ENCODE results near the gene TECTA.
"Not testable (repeated sequence)": the region's sequence is repeated elsewhere in the genome, so short reads cannot be mapped to it uniquely, and the experiment has no call there.

Gene TECTA

DNA sequence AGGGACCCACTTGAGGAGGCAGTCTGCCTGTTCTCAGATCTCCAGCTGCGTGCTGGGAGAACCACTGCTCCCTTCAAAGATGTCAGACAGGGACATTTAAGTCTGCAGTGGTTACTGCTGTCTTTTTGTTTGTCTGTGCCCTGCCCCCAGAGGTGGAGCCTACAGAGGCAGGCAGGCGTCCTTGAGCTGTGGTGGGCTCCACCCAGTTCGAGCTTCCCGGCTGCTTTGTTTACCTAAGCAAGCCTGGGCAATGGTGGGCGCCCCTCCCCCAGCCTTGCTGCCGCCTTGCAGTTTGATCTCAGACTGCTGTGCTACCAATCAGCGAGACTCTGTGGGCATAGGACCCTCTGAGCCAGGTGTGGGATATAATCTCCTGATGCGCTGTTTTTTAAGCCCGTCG, 76.6 kb downstream of the TECTA start:
- not testable (repeated sequence) for DNase-seq (ENCODE audit: low read depth)

DNA sequence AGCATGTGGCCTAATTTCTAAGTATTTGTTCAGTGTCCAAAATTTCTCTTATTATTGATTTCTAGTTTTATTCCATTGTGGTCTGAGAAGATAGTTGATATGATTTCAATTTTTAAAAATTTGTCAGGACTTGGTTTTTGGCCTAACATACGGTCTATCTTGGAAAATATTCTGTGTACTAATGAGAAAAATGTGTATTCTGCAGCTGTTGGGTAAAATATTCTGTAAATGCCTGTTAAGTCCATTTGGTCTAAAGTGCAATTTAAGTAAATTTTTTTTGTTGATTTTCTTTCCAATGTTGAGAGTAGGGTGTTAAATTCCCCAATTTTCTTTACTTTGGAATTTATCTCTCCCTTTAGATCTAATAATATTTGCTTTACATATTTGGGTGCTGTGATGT, 78.3 kb downstream of the TECTA start:
- no peak for DNase-seq (ENCODE audit: low read depth)

DNA sequence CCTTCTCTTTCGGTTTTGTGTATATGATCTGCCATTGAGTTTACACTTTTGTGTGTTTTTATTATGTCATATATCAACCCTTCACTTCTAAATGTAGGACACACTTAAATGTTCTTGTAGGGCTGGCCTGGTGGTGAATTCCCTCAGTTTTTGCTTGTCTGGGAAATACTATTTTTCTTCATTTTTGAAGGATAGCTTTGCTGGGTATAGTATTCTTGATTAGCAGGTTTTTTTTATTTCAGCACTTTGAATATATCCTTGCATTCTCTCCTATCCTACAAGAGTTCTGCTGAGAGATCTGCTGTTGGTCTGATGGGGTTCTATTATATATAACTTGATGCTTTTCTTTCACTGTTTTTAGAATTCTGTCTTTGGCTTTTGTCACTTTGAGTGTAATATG, 79.1 kb downstream of the TECTA start:
- no peak for DNase-seq (ENCODE audit: low read depth)

DNA sequence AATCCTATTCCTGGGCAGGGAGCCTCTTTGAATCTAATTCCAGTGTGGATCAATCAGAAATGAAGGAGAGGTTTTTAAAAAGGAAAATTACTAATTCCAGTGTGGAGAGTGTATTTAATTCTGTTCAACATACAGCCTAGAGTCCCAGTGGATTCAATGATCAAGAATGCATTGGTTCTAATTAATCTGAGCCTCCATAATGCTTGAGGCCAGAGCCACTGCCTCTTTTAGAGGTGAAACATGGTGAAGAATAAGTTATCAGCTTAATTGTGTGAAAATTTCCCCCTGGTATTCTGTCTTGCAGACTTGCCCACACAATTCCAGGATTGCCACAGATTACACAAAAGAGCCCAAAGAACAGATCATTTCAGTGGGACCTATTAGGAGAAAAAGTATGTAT, 87.7 kb downstream of the TECTA start:
- no peak for DNase-seq (ENCODE audit: low read depth)

DNA sequence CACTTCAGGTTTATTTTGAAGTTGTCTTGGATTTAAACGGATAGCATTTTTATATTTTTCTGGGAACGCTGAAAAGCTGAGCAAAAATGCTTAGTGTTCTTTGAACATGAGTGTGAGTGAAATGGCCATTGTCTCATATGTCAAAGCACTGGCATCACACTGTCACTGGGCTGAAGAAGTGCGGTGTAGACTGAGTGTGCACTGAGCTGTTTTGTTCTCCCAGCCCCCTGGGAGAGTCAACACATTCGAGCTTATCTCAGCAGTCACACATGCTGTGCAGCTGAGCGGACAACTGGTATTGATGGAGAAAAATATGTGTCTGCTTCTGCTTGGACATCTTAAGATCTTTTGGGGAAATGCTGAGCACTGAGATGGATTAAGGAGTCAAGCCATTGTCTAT, 90.8 kb downstream of the TECTA start:
- no peak for DNase-seq (ENCODE audit: low read depth)

DNA sequence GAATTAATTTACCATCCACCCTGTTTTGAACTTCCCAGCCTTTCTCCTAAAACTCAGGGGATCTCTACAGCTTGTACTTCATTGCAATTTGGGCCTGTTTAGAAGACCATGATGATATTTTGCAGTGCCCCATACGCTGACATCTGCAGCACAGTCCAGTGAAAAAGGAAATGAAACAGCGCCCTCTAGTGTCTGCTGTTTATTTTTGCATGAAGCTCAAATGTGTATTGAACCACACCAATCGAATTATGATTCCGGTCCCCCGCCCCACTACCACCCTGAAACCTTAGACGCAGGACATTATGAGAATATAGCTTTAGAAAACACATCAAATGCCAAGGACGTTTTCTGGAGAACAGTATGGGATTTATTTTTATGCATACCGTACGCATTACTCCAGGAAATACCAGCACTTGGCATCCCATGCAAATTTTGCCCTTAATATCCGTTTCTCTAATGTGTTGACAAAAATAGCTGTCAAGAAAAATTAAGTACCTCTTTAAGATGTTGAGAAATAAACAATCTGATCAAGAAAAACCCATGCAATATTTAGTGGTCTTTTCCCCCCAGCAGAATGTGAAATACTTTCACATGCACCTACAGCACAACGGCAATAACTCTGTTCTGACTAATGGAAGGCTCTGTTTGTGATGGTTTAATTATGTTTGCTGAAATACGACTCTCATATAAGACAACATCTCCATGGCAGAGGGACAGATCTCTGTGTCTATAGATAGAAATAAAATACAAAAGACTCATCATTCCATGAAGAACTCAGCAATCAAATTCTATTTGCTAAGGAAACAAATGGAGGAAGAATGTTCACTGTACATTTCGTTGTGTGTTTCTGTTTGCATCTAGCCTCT, 93.9 kb downstream of the TECTA start:
- peak; percentile 65 for DNase-seq (ENCODE audit: low read depth)

DNA sequence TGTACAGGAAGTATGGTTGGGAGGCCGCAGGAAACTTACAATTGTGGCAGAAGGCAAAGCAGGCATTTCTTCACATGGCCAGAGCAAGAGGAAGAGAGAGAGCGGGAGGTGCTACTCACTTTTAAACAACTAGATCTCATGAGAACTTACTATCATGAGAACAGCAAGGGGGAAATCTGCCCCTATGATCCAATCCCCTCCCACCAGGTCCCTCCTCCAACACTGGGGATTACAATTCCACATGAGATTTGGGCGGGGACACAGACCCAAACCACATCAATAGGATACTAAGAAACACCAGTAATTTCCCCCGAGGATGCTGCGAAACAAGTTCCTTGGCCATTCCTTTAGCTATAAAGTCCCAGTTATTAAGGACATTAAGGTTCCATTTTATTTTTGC, 97.4 kb downstream of the TECTA start:
- DNase-seq (ENCODE audit: low read depth), result no peak

DNA sequence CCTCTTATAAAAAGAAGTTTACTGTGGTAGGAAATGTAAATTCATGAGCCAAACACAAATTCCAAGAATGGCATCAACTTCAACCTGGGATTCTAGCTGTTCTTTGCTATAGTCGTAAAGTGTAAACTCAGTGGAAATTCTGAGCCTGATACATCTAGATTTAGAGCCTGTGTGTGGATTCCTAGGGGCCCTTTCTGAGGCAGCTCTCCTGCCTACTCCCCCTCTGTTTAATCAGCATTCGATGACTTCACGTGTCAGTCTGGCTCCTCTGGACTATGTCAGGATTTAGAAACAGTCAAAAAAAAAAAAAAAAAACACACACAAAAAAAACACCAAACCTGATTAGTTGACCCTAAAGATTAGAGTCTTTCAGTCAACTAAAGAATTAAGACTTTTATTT, 98.5 kb downstream of the TECTA start:
- DNase-seq (ENCODE audit: low read depth), result no peak

DNA sequence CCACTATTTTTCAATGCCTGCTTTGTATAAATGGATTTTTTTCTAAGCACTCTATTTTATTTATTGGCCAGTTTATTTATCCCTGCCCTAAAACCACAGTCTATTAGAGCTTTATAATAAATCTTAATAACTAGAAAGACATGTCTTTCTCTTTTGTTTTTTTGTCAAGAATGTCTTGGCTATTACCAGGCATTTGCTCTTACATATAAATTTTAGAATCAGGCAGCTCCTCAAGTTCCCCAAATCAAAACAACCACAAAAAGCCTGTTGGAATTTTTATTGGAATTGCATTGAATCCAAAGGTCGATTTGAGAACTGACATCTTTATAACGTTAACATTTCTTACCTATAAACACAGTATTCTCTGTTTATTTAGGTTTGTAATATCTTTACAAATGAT, 105.8 kb downstream of the TECTA start:
- no peak for DNase-seq (ENCODE audit: low read depth)

DNA sequence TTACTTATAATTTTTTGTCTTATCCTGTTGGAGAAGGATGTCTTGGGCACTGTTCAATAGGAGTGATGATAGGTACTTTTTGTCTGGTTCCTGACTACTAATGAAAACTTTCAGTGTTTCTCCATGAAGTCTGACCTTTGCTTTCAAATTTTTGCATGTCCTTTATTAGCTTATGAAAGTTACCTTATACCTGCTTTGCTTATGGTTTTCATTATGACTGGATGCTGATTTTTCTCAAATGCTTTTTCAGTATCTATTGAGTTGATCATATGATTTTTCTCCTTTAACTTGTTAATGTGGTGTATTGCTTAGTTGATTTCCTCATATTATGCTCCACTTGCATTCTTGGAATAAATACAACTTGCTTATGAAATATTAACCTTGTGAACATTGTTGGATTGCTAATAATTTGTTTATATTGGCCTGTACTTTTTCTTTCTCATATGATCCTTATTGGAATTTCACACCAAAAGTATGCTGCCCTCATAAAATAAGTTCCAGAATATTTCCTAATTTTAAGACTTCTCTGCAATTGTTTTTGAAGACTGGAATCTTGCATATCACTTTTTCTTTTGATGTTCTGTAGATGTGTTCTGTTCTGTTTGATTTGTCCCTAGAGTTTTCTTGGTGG, 106.6 kb downstream of the TECTA start:
- no peak for DNase-seq (ENCODE audit: low read depth)

DNA sequence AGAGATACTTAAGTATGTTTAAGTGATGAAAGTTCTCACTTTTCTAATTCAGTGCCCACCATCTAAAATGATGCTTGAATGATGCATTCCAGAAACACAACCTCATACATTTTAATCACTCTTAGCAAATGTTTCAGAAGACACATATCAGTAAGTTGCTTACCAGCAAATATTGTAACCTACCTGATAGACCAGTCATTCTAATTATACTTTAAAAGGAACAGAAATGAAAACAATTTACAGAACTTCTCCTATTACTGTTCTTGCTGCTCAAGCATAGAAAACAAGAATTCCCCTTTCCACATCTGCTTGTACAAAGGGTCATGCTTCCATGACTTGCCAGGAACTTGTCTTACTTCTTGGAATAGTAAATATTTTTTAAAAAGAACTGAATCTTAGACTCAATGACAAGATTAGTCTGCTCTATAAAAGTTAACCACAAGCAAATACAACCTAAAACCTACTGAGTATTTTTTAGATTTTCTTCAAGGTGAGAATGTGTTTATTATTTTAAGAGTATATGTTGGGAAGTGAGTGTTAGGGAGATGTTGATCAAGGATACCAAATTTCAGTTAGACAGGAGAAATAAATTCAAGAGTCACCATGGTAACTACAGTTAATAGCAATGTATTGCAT, 109.5 kb downstream of the TECTA start:
- no peak for DNase-seq (ENCODE audit: low read depth)

DNA sequence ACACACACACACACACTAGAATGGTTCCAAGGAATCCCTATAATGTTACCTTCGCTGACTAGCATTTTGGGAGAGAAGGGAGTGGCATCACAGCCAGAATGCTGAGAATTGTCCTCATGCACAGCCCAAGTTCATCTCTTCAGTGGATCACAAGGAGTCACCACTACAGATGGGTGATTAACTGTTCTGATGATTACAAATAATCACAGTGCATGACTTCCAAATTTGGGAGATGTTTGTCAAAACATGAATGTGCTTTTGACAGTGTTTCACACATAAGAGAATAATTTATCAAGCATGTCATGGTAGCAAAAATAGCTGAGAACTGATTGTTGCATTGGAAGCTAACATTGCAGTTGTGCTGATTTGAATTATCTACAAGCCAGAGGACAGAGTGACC, 110.6 kb downstream of the TECTA start:
- DNase-seq (ENCODE audit: low read depth), result no peak

DNA sequence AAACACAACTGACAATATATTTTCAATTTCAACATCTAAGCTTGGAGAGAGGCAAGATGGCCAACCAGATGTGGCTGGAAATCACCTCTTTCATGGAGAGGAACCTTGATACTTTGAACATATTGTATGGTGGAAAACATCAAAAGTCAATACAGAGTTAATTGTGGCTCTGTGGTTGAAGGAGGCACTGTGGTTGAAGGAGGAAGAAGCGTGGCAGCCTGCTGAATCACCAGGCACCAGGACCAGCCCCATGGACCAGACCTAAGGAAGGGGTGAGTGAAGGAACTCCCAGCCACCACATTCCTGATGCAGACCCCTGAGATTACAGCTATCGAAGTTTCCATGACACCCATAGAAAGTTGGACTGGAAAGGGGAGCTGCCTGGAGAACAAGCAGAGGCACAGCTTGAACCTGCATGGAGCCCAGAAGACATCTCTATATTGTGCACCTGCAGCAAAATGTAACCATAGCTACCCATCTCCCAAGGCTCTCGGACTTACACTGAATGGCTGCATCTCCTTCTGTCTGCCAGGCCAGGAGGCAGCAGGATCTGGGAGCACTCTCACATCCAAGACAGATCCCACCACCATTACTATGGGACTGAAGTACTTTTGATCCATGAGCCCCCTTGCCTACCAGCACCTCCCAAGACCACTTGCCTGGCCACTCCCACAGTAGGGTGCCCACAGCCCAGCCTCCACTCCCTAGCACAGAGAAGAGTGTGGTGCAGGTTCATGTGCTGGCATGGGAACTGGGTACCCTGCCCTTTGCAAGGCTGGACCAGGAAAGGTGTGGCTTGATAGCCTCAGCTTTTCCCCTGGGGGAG, 111.7 kb downstream of the TECTA start:
- DNase-seq (ENCODE audit: low read depth), result no peak

DNA sequence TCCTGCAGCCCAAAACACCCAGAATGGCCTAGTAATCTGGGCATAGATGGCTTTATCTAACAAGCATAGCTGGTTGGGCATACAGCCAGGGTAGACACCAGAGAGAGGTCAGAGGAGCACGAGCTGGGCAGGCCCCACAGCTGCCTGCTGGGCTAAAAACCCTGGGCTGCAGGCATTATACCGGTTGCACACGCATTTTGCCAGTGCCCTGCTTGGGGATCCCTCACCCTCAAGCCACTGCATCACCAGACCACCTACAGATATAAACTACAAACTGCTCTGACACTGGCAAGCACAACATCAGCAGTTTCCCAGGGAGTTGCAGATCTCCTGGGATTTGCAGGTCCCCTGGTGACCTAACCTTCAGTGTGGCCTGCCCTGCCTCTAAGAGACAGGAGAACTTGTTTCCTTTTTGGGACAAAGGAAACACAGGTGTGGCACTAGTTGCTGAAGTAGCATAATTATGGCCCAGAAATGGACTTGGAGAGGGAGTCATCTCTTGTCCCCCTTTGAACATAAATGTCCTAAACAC, 112.4 kb downstream of the TECTA start:
- no peak for DNase-seq (ENCODE audit: low read depth)

DNA sequence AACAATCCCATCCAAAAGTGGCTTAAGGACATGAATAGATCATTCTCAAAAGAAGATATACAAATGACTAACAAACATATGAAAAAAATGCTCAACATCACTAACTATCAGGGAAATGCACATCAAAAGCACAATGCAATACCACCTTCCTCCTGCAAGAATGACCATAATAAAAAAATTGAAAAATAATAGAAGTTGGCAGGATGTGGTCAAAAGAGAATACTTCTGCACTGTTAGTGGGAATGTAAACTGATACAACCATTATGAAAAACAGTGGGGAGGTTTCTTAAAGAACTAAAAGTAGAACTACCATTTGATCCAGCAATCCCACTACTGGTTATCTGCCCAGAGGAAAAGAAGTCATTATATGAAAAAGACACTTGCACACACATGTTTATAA, 113.8 kb downstream of the TECTA start:
- DNase-seq (ENCODE audit: low read depth), result no peak

DNA sequence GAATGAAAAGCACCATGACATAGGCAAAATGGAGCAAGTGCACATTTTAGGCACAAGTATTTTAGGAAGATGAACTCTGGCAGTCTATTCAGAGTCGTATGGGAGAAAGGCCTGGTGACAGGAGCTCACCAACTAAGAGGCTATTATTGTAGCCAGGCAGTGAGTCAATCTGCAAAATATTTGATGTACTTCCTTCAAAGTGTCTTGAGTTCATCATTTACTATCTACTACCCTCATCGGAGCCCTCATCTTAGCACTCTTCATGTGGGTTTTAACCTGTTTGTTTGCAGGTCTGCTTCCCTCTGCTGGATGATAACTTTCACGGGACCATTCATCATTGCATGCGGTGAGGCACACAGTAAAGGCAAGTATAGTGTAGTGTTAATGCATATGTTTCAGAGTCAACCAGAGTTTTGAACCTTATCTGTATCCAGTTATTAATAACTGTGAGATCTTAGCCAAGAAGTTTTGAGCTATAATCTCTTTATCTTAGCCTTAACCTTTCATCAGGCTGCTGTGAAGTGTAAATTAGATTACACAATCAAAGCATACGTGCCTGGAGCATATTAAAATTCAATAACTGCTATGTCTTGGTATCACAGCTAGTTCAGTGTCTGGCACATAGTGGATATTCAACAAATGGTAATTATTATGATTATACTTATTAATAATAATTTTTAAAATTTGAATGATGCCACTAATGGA, 120.6 kb downstream of the TECTA start:
- no peak for DNase-seq (ENCODE audit: low read depth)

DNA sequence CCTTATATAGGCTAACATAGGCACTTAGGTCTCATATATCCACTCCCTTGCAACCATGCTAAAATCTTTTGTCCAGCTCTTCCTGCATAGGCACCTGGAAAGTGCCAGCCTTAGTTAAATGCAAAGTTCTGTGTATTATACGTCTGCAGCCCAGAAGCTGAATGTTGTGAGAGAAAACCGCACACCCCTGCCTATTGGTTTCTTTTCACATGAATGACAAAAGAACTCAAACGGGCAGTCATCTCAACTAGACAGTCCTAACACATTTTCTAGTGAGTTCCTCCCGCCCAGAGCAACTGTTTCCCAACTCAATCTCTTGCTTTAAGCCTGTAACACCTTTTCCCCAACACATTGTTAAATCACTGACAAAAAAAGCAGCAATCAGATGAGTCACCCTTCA, 122.1 kb downstream of the TECTA start:
- DNase-seq (ENCODE audit: low read depth), result no peak

DNA sequence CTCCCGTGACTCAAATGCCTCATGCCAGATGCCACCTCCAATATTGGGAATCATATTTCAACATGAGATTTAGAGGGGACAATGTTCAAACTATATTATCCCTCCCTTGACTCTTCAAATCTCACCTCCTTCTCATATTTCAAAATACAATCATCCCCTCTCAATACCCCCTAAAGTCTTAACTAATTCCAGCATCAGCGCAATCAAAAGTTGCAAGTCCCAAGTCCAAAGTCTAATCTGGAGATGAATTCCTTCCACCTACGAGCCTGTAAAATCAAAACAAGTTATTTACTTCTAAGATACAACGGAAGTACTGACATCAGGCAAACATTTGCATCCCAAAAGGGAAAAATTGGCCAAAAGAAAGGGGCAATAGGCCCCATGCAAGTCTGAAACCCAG, 124.3 kb downstream of the TECTA start:
- no peak for DNase-seq (ENCODE audit: low read depth)

DNA sequence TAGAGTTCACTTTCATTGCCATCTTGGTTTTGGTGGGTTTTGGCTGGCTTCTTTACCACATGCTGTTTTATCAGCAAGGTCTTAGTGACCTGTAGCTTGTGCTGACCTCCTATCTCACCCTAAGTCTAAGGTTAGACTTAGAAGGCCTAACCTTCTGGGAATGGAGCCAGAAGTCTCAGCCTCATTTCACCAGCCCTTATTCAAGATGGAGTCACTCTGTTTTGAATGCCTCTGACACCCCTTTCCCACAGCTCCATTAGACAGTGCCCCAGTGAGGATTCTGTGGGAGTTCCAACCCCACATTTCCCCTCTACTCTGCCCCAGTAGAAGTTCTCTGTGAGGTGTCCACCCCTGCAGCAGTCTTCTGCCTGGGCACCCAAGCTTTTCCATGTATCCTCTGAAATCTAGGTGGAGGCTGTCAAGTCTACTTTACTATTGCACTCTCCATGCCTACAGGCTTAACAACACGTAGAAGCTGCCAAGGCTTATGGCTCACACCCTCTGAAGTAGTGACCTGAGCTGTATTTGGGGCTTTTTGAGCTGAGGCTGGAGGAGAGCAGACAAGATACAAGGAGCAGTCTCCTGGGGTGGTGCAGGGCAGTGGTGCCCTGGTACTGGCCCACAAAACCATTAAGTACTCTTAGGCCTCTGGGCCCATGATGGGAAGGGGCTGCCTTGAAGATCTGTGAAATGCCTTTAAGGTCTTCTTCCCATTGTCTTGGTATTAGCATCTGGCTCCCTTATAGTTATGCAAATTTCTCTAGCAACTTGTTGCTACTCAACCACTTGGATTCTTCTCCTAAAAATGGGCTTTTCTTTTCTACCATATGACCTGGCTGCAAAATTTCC, 125.6 kb downstream of the TECTA start:
- DNase-seq (ENCODE audit: low read depth), result no peak

DNA sequence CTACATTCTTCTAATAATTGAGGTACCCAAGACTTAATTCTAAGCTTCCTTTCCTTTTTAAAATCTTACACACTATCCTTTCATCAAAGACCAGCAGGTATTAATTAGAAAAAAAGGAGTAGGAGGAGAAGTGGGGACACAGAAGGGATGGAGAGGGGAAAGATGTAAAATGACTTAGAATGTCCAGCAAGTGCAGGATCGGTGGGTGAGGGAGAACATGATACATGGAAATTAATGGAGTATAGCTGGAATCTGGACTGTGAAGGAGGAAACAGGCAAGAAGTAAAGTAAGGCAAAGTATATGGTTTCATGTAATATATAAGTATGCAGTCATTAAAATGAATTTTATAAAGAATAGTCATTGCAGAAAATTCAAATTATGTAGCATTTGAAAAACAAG, 127.8 kb downstream of the TECTA start:
- DNase-seq (ENCODE audit: low read depth), result no peak
